SK-N-MC (cell line): ENCODE results near the gene RALGPS1.

Source experiments
- EZH2 ChIP-seq: fragments of 200-600 bp; sonication (generic); IDR thresholded peaks from one replicate; pipeline ENCODE4 v1.6.1; 2017; ENCODE audit warnings: antibody characterized with exemption
- POLR2AphosphoS5 ChIP-seq: IDR thresholded peaks from 2 replicates; pipeline ENCODE4 v1.6.1; 2012; ENCODE audit warnings: mild to moderate bottlenecking, low read depth, low read length, borderline replicate concordance

GRCh38 chr9:127039492-127039891, 124.9 kb downstream of the RALGPS1 start:
- TF ChIP-seq EZH2 (no peak), POLR2AphosphoS5 (no peak)
